K562 (cell line): ENCODE results near the gene TMEM127. TPM values are rescaled to one million over a fixed set of nuclear protein-coding genes. Genes with fewer than 3 reads are reported as not detected.

ENCODE experiments used
- ARID3B ChIP-seq: fragments of 250-450 bp; sonication (Bioruptor Pico); IDR thresholded peaks from 2 replicates; pipeline ENCODE4 v1.4.0; 2020; ENCODE audit warnings: borderline replicate concordance
- CBX1 ChIP-seq: sonication (generic); IDR thresholded peaks from 2 replicates; pipeline ENCODE4 v1.6.1; 2016; ENCODE audit warnings: antibody characterized with exemption, low read depth, mild to moderate bottlenecking
- CREM ChIP-seq: IDR thresholded peaks from 2 replicates; pipeline ENCODE4 v1.6.1; 2014; ENCODE audit warnings: antibody characterized with exemption, low read depth
- E2F3 ChIP-seq: fragments of 250-450 bp; sonication (Bioruptor Pico); IDR thresholded peaks from 2 replicates; pipeline ENCODE4 v1.4.0; 2020; ENCODE audit warnings: mild to moderate bottlenecking
- EP300 ChIP-seq: IDR thresholded peaks from 2 replicates; pipeline ENCODE4 v1.6.1; 2012; ENCODE audit warnings: low read length, improper control_type of control experiment
- ESRRA ChIP-seq: fragments of 450-650 bp; IDR thresholded peaks from 2 replicates; pipeline ENCODE4 v1.6.1; 2014; ENCODE audit warnings: low read depth, mild to moderate bottlenecking, moderate library complexity, borderline replicate concordance
- EZH2 ChIP-seq: IDR thresholded peaks from 2 replicates; pipeline ENCODE4 v1.6.1; 2012; ENCODE audit warnings: low read depth, mild to moderate bottlenecking, inconsistent platforms, low read length, borderline replicate concordance
- FOXK2 ChIP-seq, 2 experiments: fragments of 450-650 bp; IDR thresholded peaks in 1 of 2; conservative IDR thresholded peaks in 1 of 2; 2 replicates each; pipeline ENCODE4 v1.6.1; 2016; ENCODE audit warnings: low read depth in 2 of 2, mild to moderate bottlenecking in 1 of 2
- ILF3 ChIP-seq: fragments of 450-650 bp; IDR thresholded peaks from 2 replicates; pipeline ENCODE4 v1.6.1; 2018; ENCODE audit warnings: antibody characterized with exemption, mild to moderate bottlenecking, moderate library complexity, borderline replicate concordance
- KLF1 ChIP-seq: fragments of 450-650 bp; IDR thresholded peaks from 2 replicates; pipeline ENCODE4 v1.6.1; 2016; ENCODE audit warnings: missing genetic modification characterization, missing compliant biosample characterization
- KLF13 ChIP-seq: fragments of 450-650 bp; IDR thresholded peaks from 2 replicates; pipeline ENCODE4 v1.6.1; 2016; ENCODE audit warnings: missing genetic modification characterization, low read depth, mild to moderate bottlenecking, missing compliant biosample characterization, moderate library complexity, borderline replicate concordance
- MED1 ChIP-seq: sonication (generic); formaldehyde crosslinking; IDR thresholded peaks from 2 replicates; pipeline ENCODE4 v1.8.1; 2023; ENCODE audit warnings: missing genetic modification reagents, borderline replicate concordance
- MTA2 ChIP-seq: fragments of 450-650 bp; IDR thresholded peaks from 2 replicates; pipeline ENCODE4 v1.6.1; 2016; ENCODE audit warnings: low read depth
- POLR2B ChIP-seq: fragments of 450-650 bp; IDR thresholded peaks from 2 replicates; pipeline ENCODE4 v1.6.1; 2018; ENCODE audit warnings: low read depth; ENCODE audit not compliant: partially characterized antibody
- PRPF4 ChIP-seq: fragments of 200-400 bp; formaldehyde crosslinking; IDR thresholded peaks from one replicate; pipeline ENCODE4 v1.6.1; 2017; ENCODE audit warnings: low read length, low read depth, mild to moderate bottlenecking; ENCODE audit not compliant: insufficient read depth, poor library complexity, severe bottlenecking
- TFAP4 ChIP-seq: sonication (generic); formaldehyde crosslinking; IDR thresholded peaks from 2 replicates; pipeline ENCODE4 v1.8.0; 2022; ENCODE audit warnings: missing genetic modification reagents, mild to moderate bottlenecking, moderate library complexity, borderline replicate concordance
- TRIM24 ChIP-seq, 2 experiments: fragments of 450-650 bp; IDR thresholded peaks; 2 replicates each; pipeline ENCODE4 v1.6.1; 2016
- ZBTB11 ChIP-seq, 3 experiments: fragments of 200-800 bp in 1 of 3; fragments of 250-450 bp in 1 of 3; fragments of 450-650 bp in 1 of 3; sonication (Bioruptor Pico) in 1 of 3; sonication (Bioruptor generic) in 1 of 3; formaldehyde crosslinking in 1 of 3; IDR thresholded peaks; 2 replicates each; pipeline versions ENCODE4 v1.6.1 to v1.8.0; 2016 to 2022; ENCODE audit warnings: mild to moderate bottlenecking in 2 of 3, missing genetic modification characterization in 2 of 3, missing compliant biosample characterization in 1 of 3, moderate library complexity in 1 of 3
- ZNF324 ChIP-seq: fragments of 250-450 bp; sonication (Bioruptor Pico); IDR thresholded peaks from 2 replicates; pipeline ENCODE4 v1.4.0; 2020; ENCODE audit warnings: mild to moderate bottlenecking
- ZNF830 ChIP-seq: fragments of 250-450 bp; sonication (Bioruptor Pico); IDR thresholded peaks from 2 replicates; pipeline ENCODE4 v1.5.0; 2021; ENCODE audit warnings: mild to moderate bottlenecking
- polyA plus RNA-seq, 8 experiments: library from polyadenylated mRNA; depleted of rRNA in 4 of 8; stranded (reverse) in 5 of 8; unstranded in 3 of 8; fragments of >200 nt; fragmentation: Nextera tagmentation in 2 of 8; fragmentation: Illumina TruSeq in 1 of 8; extraction: Ambion mirVana in 2 of 8; extraction: Trizol in 1 of 8; gene quantifications; 2 replicates each; pipeline versions ENCODE4 v1.2.1 to v1.2.3, GENCODE V29; 2011 to 2014; ENCODE audit warnings: inconsistent platforms in 1 of 8, missing spikeins in 1 of 8
- total RNA-seq, 7 experiments: library from RNA; depleted of rRNA in 6 of 7; stranded (reverse); fragments of >200 nt in 6 of 7; fragmentation: Illumina TruSeq in 2 of 7; extraction: Trizol in 2 of 7; gene quantifications; 2 replicates each; pipeline versions ENCODE4 v1.2.1 to v1.2.3, GENCODE V29; 2011 to 2021; ENCODE audit warnings: low replicate concordance in 1 of 7

The TMEM127 gene
- total and polyA plus RNA-seq, 9 of the 15 experiments (the other 6 are each of a cell fraction or from before 2014, with no cell fraction given), result 1.7 to 20.0 (median 9.9) TPM

GRCh38 chr2:96265840-96266679 lies at the start of gene TMEM127, which contains the start of gene CIAO1 (continued):
- TF ChIP-seq TFAP4 (CRISPR knock-in tag), result peak; percentile 94
- peak; percentile 73 to 96 (median 82); a peak in 5 of 6 replicates for TF ChIP-seq ZBTB11 (CRISPR knock-in tag; IDR thresholded peaks at IDR 0.05)
- TF ChIP-seq ZNF830 (CRISPR knock-in tag), result 0 out of 2 replicates have a peak, but pooled peaks have one; percentile 16
- no peak for TF ChIP-seq ARID3B (CRISPR knock-in tag)
- no peak for TF ChIP-seq EP300
- TF ChIP-seq MED1 (CRISPR knock-in tag), result no peak
- TF ChIP-seq FOXK2 (conservative IDR thresholded peaks at IDR 0.05 in 1 of 2, IDR thresholded peaks at IDR 0.05 in 1 of 2; ENCODE audit: low read depth in 2 of 2), result peak in 1 of 2 experiments; percentile 36; a peak in 2 of 4 replicates
- peak; percentile 71 for TF ChIP-seq POLR2B
- peak; percentile 98 for TF ChIP-seq CREM
- TF ChIP-seq E2F3, result 0 out of 2 replicates have a peak, but pooled peaks have one; percentile 22
- TF ChIP-seq MTA2, result peak; percentile 26; the same call in 1 of the 2 replicates
- TF ChIP-seq KLF1 (tag), result peak; percentile 56; the same call in 1 of the 2 replicates
- no peak for TF ChIP-seq PRPF4
- TF ChIP-seq EZH2, result no peak
- no peak for TF ChIP-seq ILF3
- TF ChIP-seq ZNF324 (CRISPR knock-in tag), result no peak
- TF ChIP-seq ESRRA, result peak; percentile 80
- TF ChIP-seq TRIM24 (IDR thresholded peaks at IDR 0.05), result peak in 1 of 2 experiments; percentile 40; a peak in 1 of 4 replicates
- peak; percentile 82; the same call in 1 of the 2 replicates for TF ChIP-seq KLF13 (tag)
- TF ChIP-seq CBX1, result peak; percentile 22; the same call in 1 of the 2 replicates
